ENCODE measurements around the gene RNPS1.

- no peak for TF ChIP-seq CTCF (IDR thresholded peaks at IDR 0.05)
- no peak for TF ChIP-seq ZFX (IDR thresholded peaks at IDR 0.05; ENCODE audit: borderline replicate concordance)
These were observed 62.0 kb downstream of the RNPS1 start for GRCh38 chr16:2205967-2206313.

All from 22Rv1 (cell line).